OCI-LY1 (cell line): Measurements from ENCODE around the gene TYMS.

Experiments used
- H2AFZ ChIP-seq: fragments of 200-600 bp; sonication (generic), shearing (Covaris generic); 2 replicates; pipeline ENCODE4 v1.6.0; 2014; ENCODE audit warnings: antibody characterized with exemption, mild to moderate bottlenecking, low read length
- H3F3A ChIP-seq: fragments of 200-600 bp; sonication (generic), shearing (Covaris generic); 2 replicates; pipeline ENCODE4 v1.6.0; 2014; ENCODE audit warnings: mild to moderate bottlenecking, antibody characterized with exemption, low read length, moderate library complexity; ENCODE audit not compliant: insufficient read depth
- H3K27ac ChIP-seq: fragments of 200-600 bp; sonication (generic); 2 replicates; pipeline ENCODE4 v1.5.1; 2014; ENCODE audit warnings: low read length, mixed run types, mild to moderate bottlenecking, low read depth; ENCODE audit not compliant: poor library complexity, severe bottlenecking
- H3K27me3 ChIP-seq: fragments of 200-600 bp; sonication (generic); 2 replicates; pipeline ENCODE4 v1.6.0; 2014; ENCODE audit warnings: antibody characterized with exemption, mild to moderate bottlenecking, low read length, moderate library complexity; ENCODE audit not compliant: insufficient read depth
- H3K36me3 ChIP-seq: fragments of 200-600 bp; sonication (generic); 2 replicates; pipeline ENCODE4 v1.6.1; 2014; ENCODE audit warnings: mild to moderate bottlenecking, antibody characterized with exemption, low read length, moderate library complexity, mixed read lengths; ENCODE audit not compliant: insufficient read depth
- H3K4me1 ChIP-seq: fragments of 200-600 bp; sonication (generic); 2 replicates; pipeline ENCODE4 v1.5.1; 2014; ENCODE audit warnings: mild to moderate bottlenecking, low read length, moderate library complexity; ENCODE audit not compliant: insufficient read depth, severe bottlenecking
- H3K4me2 ChIP-seq: fragments of 200-600 bp; sonication (generic), shearing (Covaris generic); 2 replicates; pipeline ENCODE4 v1.6.1; 2014; ENCODE audit warnings: low read length
- H3K4me3 ChIP-seq: fragments of 200-600 bp; sonication (generic); 2 replicates; pipeline ENCODE4 v1.5.1; 2014; ENCODE audit warnings: low read length, low read depth, mild to moderate bottlenecking, mixed read lengths; ENCODE audit not compliant: poor library complexity, severe bottlenecking
- H3K79me2 ChIP-seq: fragments of 200-600 bp; shearing (Covaris generic); 2 replicates; pipeline ENCODE4 v1.6.1; 2016; ENCODE audit warnings: mixed run types, low read length, mixed read lengths; ENCODE audit not compliant: insufficient read depth
- H3K9ac ChIP-seq: fragments of 200-600 bp; sonication (generic), shearing (Covaris generic); 2 replicates; pipeline ENCODE4 v1.6.1; 2014; ENCODE audit warnings: mild to moderate bottlenecking, low read length, mixed read lengths
- H3K9me2 ChIP-seq: fragments of 200-600 bp; sonication (generic), shearing (Covaris generic); 2 replicates; pipeline ENCODE4 v1.6.1; 2014; ENCODE audit warnings: low read depth, mild to moderate bottlenecking, low read length, mixed read lengths
- H3K9me3 ChIP-seq: fragments of 200-600 bp; shearing (Covaris generic); 2 replicates; pipeline ENCODE4 v1.6.1; 2014; ENCODE audit warnings: low read length, mixed read lengths
- H4K20me1 ChIP-seq: fragments of 200-600 bp; sonication (generic), shearing (Covaris generic); 2 replicates; pipeline ENCODE4 v1.6.0; 2016; ENCODE audit warnings: mild to moderate bottlenecking, low read length; ENCODE audit not compliant: insufficient read depth
- CTCF ChIP-seq: fragments of 200-600 bp; sonication (generic), shearing (Covaris generic); IDR thresholded peaks from 2 replicates; pipeline ENCODE4 v1.5.1; 2017; ENCODE audit warnings: mild to moderate bottlenecking, antibody characterized with exemption, low read length, moderate library complexity, mixed read lengths
- EZH2 ChIP-seq: fragments of 200-600 bp; sonication (generic), shearing (Covaris generic); IDR thresholded peaks from 2 replicates; pipeline ENCODE4 v1.8.0; 2017; ENCODE audit warnings: borderline replicate concordance, mixed run types, mild to moderate bottlenecking, antibody characterized with exemption, low read length, moderate library complexity, mixed read lengths

The TYMS gene

DNA sequence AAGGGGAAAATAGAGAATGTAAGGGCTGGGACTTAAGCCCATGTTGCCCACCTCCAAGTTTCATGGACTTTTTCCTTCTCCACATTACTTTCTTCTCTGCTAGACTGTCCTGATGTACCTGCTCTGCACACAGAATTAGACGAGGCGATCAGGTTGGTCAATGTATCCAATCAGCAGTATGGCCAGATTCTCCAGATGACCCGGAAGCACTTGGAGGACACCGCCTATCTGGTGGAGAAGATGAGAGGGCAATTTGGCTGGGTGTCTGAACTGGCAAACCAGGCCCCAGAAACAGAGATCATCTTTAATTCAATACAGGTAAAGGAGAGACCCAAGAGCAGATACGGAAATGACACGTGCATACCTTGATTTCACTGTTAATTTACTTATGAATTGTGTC, 16.2 kb upstream of the TYMS start:
- Histone ChIP-seq H3K9ac (no peak overlapping the region), H3K79me2 (no peaks in the 10 kb centered on the region), H3K9me2 (no peaks in the 10 kb centered on the region), H3K9me3 (no peaks in the 10 kb centered on the region), H3K4me2 (no peak overlapping the region), H3F3A (no peaks in the 10 kb centered on the region), H3K4me3 (no peak overlapping the region), H3K36me3 (no peaks in the 10 kb centered on the region), H2AFZ (no peak overlapping the region), H3K27me3 (no peaks in the 10 kb centered on the region), H3K4me1 (no peaks in the 10 kb centered on the region), H3K27ac (no peak overlapping the region), H4K20me1 (no peaks in the 10 kb centered on the region)
- TF ChIP-seq CTCF (no peak), EZH2 (no peak)

GRCh38 chr18:644395-645004, 13.0 kb upstream of the TYMS start:
- Histone ChIP-seq H3K9me2 (no peaks in the 10 kb centered on the region), H2AFZ (no peak overlapping the region), H3K27ac (no peak overlapping the region), H3K27me3 (no peaks in the 10 kb centered on the region), H3K79me2 (no peaks in the 10 kb centered on the region), H3K4me1 (no peaks in the 10 kb centered on the region), H3K36me3 (no peaks in the 10 kb centered on the region), H3K9ac (no peak overlapping the region), H3K9me3 (no peaks in the 10 kb centered on the region), H4K20me1 (no peaks in the 10 kb centered on the region), H3K4me3 (no peak overlapping the region), H3F3A (no peaks in the 10 kb centered on the region), H3K4me2 (no peak overlapping the region)
- TF ChIP-seq EZH2 = no peak
- TF ChIP-seq CTCF = 0 out of 2 replicates have a peak, but pooled peaks have one; percentile 5

- H3K36me3 ChIP-seq = no peaks in the 10 kb centered on the region
- TF ChIP-seq CTCF (no peak), EZH2 (no peak)
- H3K79me2 ChIP-seq = no peaks in the 10 kb centered on the region
- H3K9me3 ChIP-seq = no peaks in the 10 kb centered on the region
- no peak overlapping the region for H3K4me2 ChIP-seq
- H3K4me1 ChIP-seq = no peaks in the 10 kb centered on the region
- H3K4me3 ChIP-seq = no peak overlapping the region
- no peaks in the 10 kb centered on the region for H3K9me2 ChIP-seq
- no peaks in the 10 kb centered on the region for H4K20me1 ChIP-seq
- no peaks in the 10 kb centered on the region for H3F3A ChIP-seq
- no peak overlapping the region for H3K27ac ChIP-seq
- no peak overlapping the region for H3K9ac ChIP-seq
- H3K27me3 ChIP-seq = no peaks in the 10 kb centered on the region
- H2AFZ ChIP-seq = no peak overlapping the region
Observed at GRCh38 chr18:647304-647703, 10.1 kb upstream of the TYMS start.
